SK-N-MC (cell line): ENCODE data around the gene UXS1.

Experiments used
- EZH2 ChIP-seq: fragments of 200-600 bp; sonication (generic); IDR thresholded peaks from one replicate; pipeline ENCODE4 v1.6.1; 2017; ENCODE audit warnings: antibody characterized with exemption
- FOXP2 ChIP-seq: optimal IDR thresholded peaks from 2 replicates; pipeline ENCODE3; 2011; ENCODE audit warnings: mild to moderate bottlenecking, moderate library complexity; ENCODE audit not compliant: insufficient read depth; ENCODE audit errors: extremely low read length, control extremely low read depth
- POLR2AphosphoS5 ChIP-seq: IDR thresholded peaks from 2 replicates; pipeline ENCODE4 v1.6.1; 2012; ENCODE audit warnings: mild to moderate bottlenecking, low read depth, low read length, borderline replicate concordance

GRCh38 chr2:106044021-106044420 is 150.1 kb downstream of the UXS1 start:
- TF ChIP-seq EZH2 (no peak), FOXP2 (no peak), POLR2AphosphoS5 (no peak)
